ENCODE data around the gene STRN4. TPM values are rescaled to one million over a fixed set of nuclear protein-coding genes. Genes with fewer than 3 reads are reported as not detected.

Gene STRN4
- total and polyA plus RNA-seq, 2 donors (not counting 3 experiments of a cell fraction or from before 2014, with no cell fraction given), result 116 to 144 TPM

GRCh38 chr19:46724468-46724867, 21.8 kb downstream of the STRN4 start:
- no TSS peak for BruUV-seq (replicated peaks)
- FAIRE-seq (no peak), DNase-seq (ENCODE audit: low read depth, low spot score) (no peak)
- H3K27ac ChIP-seq (ENCODE audit: insufficient read depth, low read depth, low read length), result no peak overlapping the region
- H3K4me3 ChIP-seq (replicated peaks in 1 of 3; ENCODE audit: insufficient read depth in 1 of 3, low read depth in 1 of 3, low read length in 3 of 3), result no peak overlapping the region
- H3K36me3 ChIP-seq (ENCODE audit: control insufficient read depth in 2 of 2, extremely low read depth in 1 of 2, insufficient read depth in 2 of 2, low read length in 2 of 2), result peaks cover 9 to 56% of the 10 kb centered on the region in 2 experiments
- H3K4me1 ChIP-seq (ENCODE audit: control insufficient read depth, extremely low read depth, insufficient read depth, low read length), result peaks cover 41% of the 10 kb centered on the region
- no peaks in the 10 kb centered on the region for H4K20me1 ChIP-seq (replicated peaks; ENCODE audit: control insufficient read depth, extremely low read depth, insufficient read depth, low read length)
- intact Hi-C loops (cut with micrococcal nuclease), result no loop called here
- dilution Hi-C loops (cut with MboI; ENCODE audit: extremely low pct_ligation_motif_present, low sequenced_read_pairs), result no loop called here
- no peak overlapping the region for H3K4me2 ChIP-seq (ENCODE audit: insufficient read depth, low read length)
- CTCF ChIA-PET, result no interaction called here
- H3K9me1 ChIP-seq (replicated peaks; ENCODE audit: control insufficient read depth, extremely low read depth, insufficient read depth, low read length), result no peaks in the 10 kb centered on the region
- TF ChIP-seq, protein P1, sequence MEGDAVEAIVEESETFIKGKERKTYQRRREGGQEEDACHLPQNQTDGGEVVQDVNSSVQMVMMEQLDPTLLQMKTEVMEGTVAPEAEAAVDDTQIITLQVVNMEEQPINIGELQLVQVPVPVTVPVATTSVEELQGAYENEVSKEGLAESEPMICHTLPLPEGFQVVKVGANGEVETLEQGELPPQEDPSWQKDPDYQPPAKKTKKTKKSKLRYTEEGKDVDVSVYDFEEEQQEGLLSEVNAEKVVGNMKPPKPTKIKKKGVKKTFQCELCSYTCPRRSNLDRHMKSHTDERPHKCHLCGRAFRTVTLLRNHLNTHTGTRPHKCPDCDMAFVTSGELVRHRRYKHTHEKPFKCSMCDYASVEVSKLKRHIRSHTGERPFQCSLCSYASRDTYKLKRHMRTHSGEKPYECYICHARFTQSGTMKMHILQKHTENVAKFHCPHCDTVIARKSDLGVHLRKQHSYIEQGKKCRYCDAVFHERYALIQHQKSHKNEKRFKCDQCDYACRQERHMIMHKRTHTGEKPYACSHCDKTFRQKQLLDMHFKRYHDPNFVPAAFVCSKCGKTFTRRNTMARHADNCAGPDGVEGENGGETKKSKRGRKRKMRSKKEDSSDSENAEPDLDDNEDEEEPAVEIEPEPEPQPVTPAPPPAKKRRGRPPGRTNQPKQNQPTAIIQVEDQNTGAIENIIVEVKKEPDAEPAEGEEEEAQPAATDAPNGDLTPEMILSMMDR (IDR thresholded peaks at IDR 0.05; ENCODE audit: extremely low read depth in 1 of 2, insufficient read depth in 1 of 2, low read depth in 1 of 2, low read length in 2 of 2), result no peak
- TF ChIP-seq, protein P2, sequence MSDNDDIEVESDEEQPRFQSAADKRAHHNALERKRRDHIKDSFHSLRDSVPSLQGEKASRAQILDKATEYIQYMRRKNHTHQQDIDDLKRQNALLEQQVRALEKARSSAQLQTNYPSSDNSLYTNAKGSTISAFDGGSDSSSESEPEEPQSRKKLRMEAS (IDR thresholded peaks at IDR 0.05; ENCODE audit: insufficient read depth, insufficient read length), result no peak
- TF ChIP-seq POLR2A (IDR thresholded peaks at IDR 0.05; ENCODE audit: low read depth, low read length), result no peak
- no peak for TF ChIP-seq GATA2 (IDR thresholded peaks at IDR 0.05; ENCODE audit: insufficient read depth, insufficient read length, low read depth, low read length)
- no peak for TF ChIP-seq MYC (IDR thresholded peaks at IDR 0.05; ENCODE audit: low read depth, low read length)
- TF ChIP-seq POLR2AphosphoS5 (IDR thresholded peaks at IDR 0.05; ENCODE audit: insufficient read depth, low read depth, low read length), result no peak
- TF ChIP-seq EZH2 (IDR thresholded peaks at IDR 0.05; ENCODE audit: borderline replicate concordance, low read depth, low read length, severe bottlenecking), result no peak
- TF ChIP-seq FOS (IDR thresholded peaks at IDR 0.05; ENCODE audit: borderline replicate concordance, insufficient read depth, low read length), result no peak
- TF ChIP-seq JUN (IDR thresholded peaks at IDR 0.05; ENCODE audit: borderline replicate concordance, insufficient read depth, insufficient read length, low read depth), result no peak
- no peaks in the 10 kb centered on the region for H3K9me3 ChIP-seq (replicated peaks; ENCODE audit: control insufficient read depth, insufficient read depth, low read length)
- no peak overlapping the region for H3K9ac ChIP-seq (replicated peaks; ENCODE audit: extremely low read depth, insufficient read depth, low read length)
- H3K27me3 ChIP-seq (ENCODE audit: control insufficient read depth in 2 of 2, insufficient read depth in 2 of 2, low read length in 2 of 2), result no peaks in the 10 kb centered on the region
- POLR2A ChIA-PET, result no interaction called here
- H2AFZ ChIP-seq (ENCODE audit: low read depth, low read length), result no peak overlapping the region
- peaks cover 11% of the 10 kb centered on the region for H3K79me2 ChIP-seq (ENCODE audit: control insufficient read depth, insufficient read depth, low read length)
